Smooth muscle cell (in vitro differentiated cells): ENCODE results near the gene IGF1R. TPM values are rescaled to one million over a fixed set of nuclear protein-coding genes. Genes with fewer than 3 reads are reported as not detected.

Experiments
- DNase-seq: peaks from one replicate; lab custom pipeline; 2025; ENCODE audit not compliant: unreplicated experiment; lab: John Stamatoyannopoulos, UW
- H2AFZ ChIP-seq: fragments of 200-600 bp; sonication (generic); 2 replicates; pipeline ENCODE4 v1.6.0; 2016; ENCODE audit warnings: antibody characterized with exemption, low read depth, mild to moderate bottlenecking
- H3F3A ChIP-seq: fragments of 200-600 bp; sonication (generic); 2 replicates; pipeline ENCODE4 v1.6.0; 2017; ENCODE audit warnings: antibody characterized with exemption, low read depth
- H3K27ac ChIP-seq: fragments of 200-600 bp; sonication (generic); 2 replicates; pipeline ENCODE4 v1.5.1; 2016; ENCODE audit warnings: low read depth, mild to moderate bottlenecking
- H3K27me3 ChIP-seq: fragments of 200-600 bp; sonication (generic); 2 replicates; pipeline ENCODE4 v1.6.1; 2016; ENCODE audit warnings: low read depth, mild to moderate bottlenecking
- H3K36me3 ChIP-seq: fragments of 200-600 bp; sonication (generic); 2 replicates; pipeline ENCODE4 v1.5.1; 2016; ENCODE audit warnings: low read depth
- H3K4me1 ChIP-seq: fragments of 200-600 bp; sonication (generic); 2 replicates; pipeline ENCODE4 v1.5.1; 2016; ENCODE audit warnings: low read depth
- H3K4me2 ChIP-seq: fragments of 200-600 bp; sonication (generic); 2 replicates; pipeline ENCODE4 v1.6.0; 2016; ENCODE audit warnings: mild to moderate bottlenecking
- H3K4me3 ChIP-seq: fragments of 200-600 bp; sonication (generic); 2 replicates; pipeline ENCODE4 v1.5.1; 2016; ENCODE audit warnings: mild to moderate bottlenecking
- H3K79me2 ChIP-seq: fragments of 200-600 bp; sonication (generic); 2 replicates; pipeline ENCODE4 v1.6.0; 2016; ENCODE audit warnings: low read depth, mild to moderate bottlenecking
- H3K9ac ChIP-seq: fragments of 200-600 bp; sonication (generic); 2 replicates; pipeline ENCODE4 v1.6.0; 2016; ENCODE audit warnings: low read depth
- H3K9me3 ChIP-seq: fragments of 200-600 bp; sonication (generic); replicated peaks from 2 replicates; pipeline ENCODE4 v1.5.1; 2016; ENCODE audit warnings: low read depth
- H4K20me1 ChIP-seq: fragments of 200-600 bp; sonication (generic); 2 replicates; pipeline ENCODE4 v1.6.0; 2016; ENCODE audit warnings: low read depth
- CTCF ChIP-seq: fragments of 200-600 bp; sonication (generic); IDR thresholded peaks from 2 replicates; pipeline ENCODE4 v1.5.1; 2017; ENCODE audit warnings: borderline replicate concordance, mild to moderate bottlenecking, antibody characterized with exemption; ENCODE audit not compliant: insufficient read depth, poor library complexity, severe bottlenecking
- WGBS: methylation state at CpG from one replicate; pipeline ENCODE4 v1.1.7; 2016; ENCODE audit warnings: low lambda C conversion rate; 5-methylcytosine and 5-hydroxymethylcytosine counted together
- polyA plus RNA-seq: library from polyadenylated mRNA; unstranded; fragments of >200 nt; fragmentation: Nextera tagmentation; extraction: Ambion mirVana; gene quantifications from 2 replicates; pipeline ENCODE4 v1.2.1, GENCODE V29; 2016
- total RNA-seq: library from RNA; depleted of rRNA; stranded (reverse); fragments of >200 nt; gene quantifications from 2 replicates; pipeline ENCODE4 v1.2.3, GENCODE V29; 2014

IGF1R gene
- total and polyA plus RNA-seq, 2 experiments from 2014 or later: 14.0 to 70.2 TPM

- TF ChIP-seq CTCF: peak; percentile 9
- H3K27me3 ChIP-seq: no peaks in the 10 kb centered on the region
- peak overlapping the region; percentile 79 for H3K27ac ChIP-seq
- DNase-seq: no peak
- peaks cover 11% of the 10 kb centered on the region for H3F3A ChIP-seq
- under 1% methylated on average over 54 of the region's 121 CpGs for WGBS
- no peaks in the 10 kb centered on the region for H3K9me3 ChIP-seq
- H4K20me1 ChIP-seq: peaks cover 42% of the 10 kb centered on the region
- H3K4me2 ChIP-seq: peak overlapping the region; percentile 89
- peak overlapping the region; percentile 95 for H3K4me3 ChIP-seq
- H3K9ac ChIP-seq: peak overlapping the region; percentile 75
- peaks cover 32% of the 10 kb centered on the region for H3K4me1 ChIP-seq
- H3K36me3 ChIP-seq: no peaks in the 10 kb centered on the region
- H3K79me2 ChIP-seq: peaks cover 46% of the 10 kb centered on the region
- H2AFZ ChIP-seq: peak overlapping the region; percentile 24
These were observed 524 bp downstream of the IGF1R start for GRCh38 chr15:98648654-98649471.

- no peaks in the 10 kb centered on the region for H3K27me3 ChIP-seq
- WGBS: under 1% methylated on average over 88 of the region's 94 CpGs
- peaks cover 51% of the 10 kb centered on the region for H4K20me1 ChIP-seq
- no peaks in the 10 kb centered on the region for H3K36me3 ChIP-seq
- peaks cover 9% of the 10 kb centered on the region for H3F3A ChIP-seq
- peak overlapping the region; percentile 89 for H3K4me2 ChIP-seq
- peak overlapping the region; percentile 79 for H3K27ac ChIP-seq
- H3K79me2 ChIP-seq: peaks cover 55% of the 10 kb centered on the region
- no peaks in the 10 kb centered on the region for H3K9me3 ChIP-seq
- H3K4me1 ChIP-seq: peaks cover 32% of the 10 kb centered on the region
- peak overlapping the region; percentile 95 for H3K4me3 ChIP-seq
- no peak for DNase-seq
- TF ChIP-seq CTCF: peak; percentile 11
- H2AFZ ChIP-seq: no peak overlapping the region
- H3K9ac ChIP-seq: peak overlapping the region; percentile 75
These were observed 1.4 kb downstream of the IGF1R start for GRCh38 chr15:98649472-98650416.

- DNase-seq: no peak
- under 1% methylated on average over 50 of the region's 51 CpGs for WGBS
- Histone ChIP-seq H3K4me1 (peaks cover 32% of the 10 kb centered on the region), H3K9ac (peak overlapping the region; percentile 75), H3K36me3 (no peaks in the 10 kb centered on the region), H3K9me3 (no peaks in the 10 kb centered on the region), H3K79me2 (peaks cover 62% of the 10 kb centered on the region), H3K27me3 (no peaks in the 10 kb centered on the region), H3K4me3 (peak overlapping the region; percentile 95), H3K4me2 (peak overlapping the region; percentile 89), H3K27ac (peak overlapping the region; percentile 79), H2AFZ (peak overlapping the region; percentile 6), H4K20me1 (peaks cover 58% of the 10 kb centered on the region), H3F3A (peaks cover 9% of the 10 kb centered on the region)
- no peak for TF ChIP-seq CTCF
These were observed 2.2 kb downstream of the IGF1R start for GRCh38 chr15:98650417-98651035.
